Keratinocyte (primary cell): ENCODE data around the gene BRCA2. TPM values are rescaled to one million over a fixed set of nuclear protein-coding genes. Genes with fewer than 3 reads are reported as not detected.

Source experiments
- DNase-seq: peaks from one replicate; pipeline ENCODE4 v3.0.0-alpha.2; 2011; ENCODE audit warnings: low read depth, missing footprints, low spot score
- FAIRE-seq: peaks from 2 replicates; lab custom pipeline; 2011; peaks lifted over from hg19 to GRCh38; lab: Jason Lieb, UNC
- H2AFZ ChIP-seq: 2 replicates; pipeline ENCODE4 v1.6.0; 2012; ENCODE audit warnings: low read length, control low read depth, inconsistent platforms; ENCODE audit not compliant: control insufficient read depth
- H3K27ac ChIP-seq: 2 replicates; pipeline ENCODE4 v1.5.1; 2011; ENCODE audit warnings: low read length; ENCODE audit not compliant: control insufficient read depth, insufficient read depth
- H3K27me3 ChIP-seq: 3 replicates; pipeline ENCODE4 v1.6.0; 2011; ENCODE audit warnings: low read length; ENCODE audit not compliant: control insufficient read depth, insufficient read depth; ENCODE audit errors: extremely low read depth
- H3K36me3 ChIP-seq, 2 experiments: 2 replicates in 1 of 2; 3 replicates in 1 of 2; pipeline ENCODE4 v1.5.1; 2011; ENCODE audit warnings: low read length in 2 of 2, mild to moderate bottlenecking in 1 of 2; ENCODE audit not compliant: control insufficient read depth in 2 of 2, insufficient read depth in 2 of 2; ENCODE audit errors: extremely low read depth in 1 of 2
- H3K4me1 ChIP-seq: 3 replicates; pipeline ENCODE4 v1.5.1; 2011; ENCODE audit warnings: low read length; ENCODE audit not compliant: control insufficient read depth, insufficient read depth; ENCODE audit errors: extremely low read depth
- H3K4me2 ChIP-seq: 3 replicates; pipeline ENCODE4 v1.6.0; 2011; ENCODE audit warnings: low read depth, low read length; ENCODE audit not compliant: control insufficient read depth, insufficient read depth; ENCODE audit errors: extremely low read depth
- H3K4me3 ChIP-seq, 3 experiments: fragments of 200-600 bp in 1 of 3; sonication (generic) in 1 of 3; 2 replicates in 2 of 3; 3 replicates in 1 of 3; pipeline ENCODE4 v1.5.1; 2011 to 2016; ENCODE audit warnings: low read length in 3 of 3, mild to moderate bottlenecking in 3 of 3, control low read depth in 2 of 3, inconsistent platforms in 1 of 3, low read depth in 1 of 3, mixed read lengths in 1 of 3, mixed run types in 1 of 3, moderate library complexity in 1 of 3; ENCODE audit not compliant: control insufficient read depth in 2 of 3, insufficient read depth in 2 of 3; ENCODE audit errors: extremely low read depth in 1 of 3
- H3K79me2 ChIP-seq: 2 replicates; pipeline ENCODE4 v1.6.0; 2012; ENCODE audit warnings: low read length; ENCODE audit not compliant: control insufficient read depth, insufficient read depth
- H3K9ac ChIP-seq: 3 replicates; pipeline ENCODE4 v1.6.0; 2011; ENCODE audit warnings: low read length; ENCODE audit not compliant: control insufficient read depth, insufficient read depth; ENCODE audit errors: extremely low read depth
- H3K9me1 ChIP-seq: 3 replicates; pipeline ENCODE4 v1.6.0; 2011; ENCODE audit warnings: low read length; ENCODE audit not compliant: control insufficient read depth, insufficient read depth; ENCODE audit errors: extremely low read depth
- H3K9me3 ChIP-seq: 2 replicates; pipeline ENCODE4 v1.5.1; 2012; ENCODE audit warnings: low read depth, low read length; ENCODE audit not compliant: control insufficient read depth
- H4K20me1 ChIP-seq: 3 replicates; pipeline ENCODE4 v1.6.0; 2011; ENCODE audit warnings: low read length; ENCODE audit not compliant: control insufficient read depth, insufficient read depth; ENCODE audit errors: extremely low read depth
- EZH2 ChIP-seq: IDR thresholded peaks from one replicate; pipeline ENCODE4 v1.6.1; 2012; ENCODE audit warnings: inconsistent platforms, mild to moderate bottlenecking, low read length, moderate library complexity
- dilution Hi-C: fragments of 300-500 bp; cut with MboI; formaldehyde crosslinking; loops from one replicate; pipeline ENCODE4 v1.7.0; 2020; ENCODE audit warnings: low sequenced_read_pairs; ENCODE audit not compliant: extremely low pct_ligation_motif_present
- polyA plus RNA-seq, 5 experiments: library from polyadenylated mRNA; depleted of rRNA in 3 of 5; stranded (reverse) in 3 of 5; stranded (forward) in 1 of 5; unstranded in 1 of 5; fragments of >200 nt; gene quantifications; 1 replicate in 1 of 5; 2 replicates in 3 of 5; 3 replicates in 1 of 5; pipeline versions ENCODE4 v1.2.1 to v1.2.3, GENCODE V29; 2011 to 2012; ENCODE audit warnings: missing spikeins in 2 of 5, low read depth in 1 of 5, low replicate concordance in 1 of 5
- TF ChIP-seq, protein P1 (sequence below), 3 experiments: IDR thresholded peaks in 1 of 3; conservative IDR thresholded peaks in 1 of 3; optimal IDR thresholded peaks in 1 of 3; 2 replicates in 2 of 3; 3 replicates in 1 of 3; pipeline versions ENCODE3 to v1.5.1; 2011; ENCODE audit warnings: low read length in 3 of 3, mild to moderate bottlenecking in 3 of 3, moderate library complexity in 2 of 3, control low read depth in 1 of 3, inconsistent platforms in 1 of 3; ENCODE audit not compliant: insufficient read depth in 2 of 3; ENCODE audit errors: extremely low read depth in 1 of 3

BRCA2 gene
- polyA plus RNA-seq, 1 donor (not counting 4 experiments of a cell fraction or from before 2014, with no cell fraction given): 2.4 TPM

GRCh38 chr13:32278426-32278825 lies 36.9 kb upstream of the BRCA2 start:
- no peak overlapping the region for H2AFZ ChIP-seq
- FAIRE-seq (no peak), DNase-seq (no peak)
- TF ChIP-seq, protein P1, sequence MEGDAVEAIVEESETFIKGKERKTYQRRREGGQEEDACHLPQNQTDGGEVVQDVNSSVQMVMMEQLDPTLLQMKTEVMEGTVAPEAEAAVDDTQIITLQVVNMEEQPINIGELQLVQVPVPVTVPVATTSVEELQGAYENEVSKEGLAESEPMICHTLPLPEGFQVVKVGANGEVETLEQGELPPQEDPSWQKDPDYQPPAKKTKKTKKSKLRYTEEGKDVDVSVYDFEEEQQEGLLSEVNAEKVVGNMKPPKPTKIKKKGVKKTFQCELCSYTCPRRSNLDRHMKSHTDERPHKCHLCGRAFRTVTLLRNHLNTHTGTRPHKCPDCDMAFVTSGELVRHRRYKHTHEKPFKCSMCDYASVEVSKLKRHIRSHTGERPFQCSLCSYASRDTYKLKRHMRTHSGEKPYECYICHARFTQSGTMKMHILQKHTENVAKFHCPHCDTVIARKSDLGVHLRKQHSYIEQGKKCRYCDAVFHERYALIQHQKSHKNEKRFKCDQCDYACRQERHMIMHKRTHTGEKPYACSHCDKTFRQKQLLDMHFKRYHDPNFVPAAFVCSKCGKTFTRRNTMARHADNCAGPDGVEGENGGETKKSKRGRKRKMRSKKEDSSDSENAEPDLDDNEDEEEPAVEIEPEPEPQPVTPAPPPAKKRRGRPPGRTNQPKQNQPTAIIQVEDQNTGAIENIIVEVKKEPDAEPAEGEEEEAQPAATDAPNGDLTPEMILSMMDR (optimal IDR thresholded peaks at IDR 0.05 in 1 of 3, IDR thresholded peaks at IDR 0.05 in 1 of 3, conservative IDR thresholded peaks at IDR 0.05 in 1 of 3; ENCODE audit: extremely low read depth in 1 of 3, insufficient read depth in 2 of 3, low read length in 3 of 3): no peak
- TF ChIP-seq EZH2: no peak
- no peaks in the 10 kb centered on the region for H3K27me3 ChIP-seq
- no peak overlapping the region for H3K9ac ChIP-seq
- no peaks in the 10 kb centered on the region for H3K4me1 ChIP-seq
- no peaks in the 10 kb centered on the region for H3K9me1 ChIP-seq
- H3K9me3 ChIP-seq: no peaks in the 10 kb centered on the region
- H3K4me2 ChIP-seq: no peak overlapping the region
- no peaks in the 10 kb centered on the region for H4K20me1 ChIP-seq
- H3K36me3 ChIP-seq: no peaks in the 10 kb centered on the region
- H3K79me2 ChIP-seq: no peaks in the 10 kb centered on the region
- dilution Hi-C loops: no loop called here
- H3K27ac ChIP-seq: no peak overlapping the region
- H3K4me3 ChIP-seq: no peak overlapping the region

DNA sequence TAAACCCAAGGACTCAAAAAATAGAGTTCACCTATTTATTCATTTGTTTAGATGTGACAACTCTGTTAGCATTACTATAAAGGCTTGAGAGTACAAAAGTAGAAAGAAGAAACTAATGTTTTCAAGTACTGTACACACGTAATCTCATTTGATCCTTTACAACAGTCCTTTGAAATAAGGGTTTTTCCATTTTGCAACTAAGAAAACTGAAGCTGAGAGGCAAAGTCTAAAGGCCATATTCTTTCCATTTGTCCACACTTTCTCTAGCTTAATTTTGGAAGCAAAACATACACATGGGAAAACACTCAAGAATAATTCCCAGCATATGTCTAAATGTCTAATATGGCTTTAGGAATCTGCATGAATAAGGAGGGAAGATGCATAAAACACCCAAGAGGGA lies 34.2 kb upstream of the BRCA2 start:
- FAIRE-seq: no peak

More for the DNA sequence above, 34.2 kb upstream of the BRCA2 start:
- Histone ChIP-seq H3K36me3 (no peaks in the 10 kb centered on the region), H3K9me3 (no peaks in the 10 kb centered on the region), H3K27me3 (no peaks in the 10 kb centered on the region), H3K4me3 (no peak overlapping the region), H3K27ac (no peak overlapping the region), H3K9me1 (no peaks in the 10 kb centered on the region), H3K4me1 (peaks cover 5% of the 10 kb centered on the region), H2AFZ (no peak overlapping the region), H3K4me2 (no peak overlapping the region), H4K20me1 (no peaks in the 10 kb centered on the region), H3K79me2 (no peaks in the 10 kb centered on the region), H3K9ac (no peak overlapping the region)
- TF ChIP-seq EZH2: no peak
- TF ChIP-seq, protein P1 (optimal IDR thresholded peaks at IDR 0.05 in 1 of 3, IDR thresholded peaks at IDR 0.05 in 1 of 3, conservative IDR thresholded peaks at IDR 0.05 in 1 of 3; ENCODE audit: extremely low read depth in 1 of 3, insufficient read depth in 2 of 3, low read length in 3 of 3): no peak
- no peak for DNase-seq
- dilution Hi-C loops: no loop called here
